ENCODE measurements around the gene ALG8.
A peak's percentile ranks its signal among the peaks of the same experiment; 100 is the strongest.

Gene ALG8

GRCh38 chr11:78158987-78159652 is 19.7 kb upstream of the ALG8 start:
- no peak for DNase-seq (ENCODE audit: low spot score)

- no peak for DNase-seq (ENCODE audit: low spot score)
Measured at GRCh38 chr11:78156127-78156844, 16.9 kb upstream of the ALG8 start.

GRCh38 chr11:78151804-78152203 is 12.4 kb upstream of the ALG8 start:
- no peak for DNase-seq (ENCODE audit: low spot score)

- DNase-seq (ENCODE audit: low spot score): no peak
Measured at GRCh38 chr11:78150754-78151153, 11.3 kb upstream of the ALG8 start.

- no peak for DNase-seq (ENCODE audit: low spot score)
Measured at GRCh38 chr11:78150346-78150745, 10.9 kb upstream of the ALG8 start.

GRCh38 chr11:78149646-78150045 is 10.2 kb upstream of the ALG8 start:
- no peak for DNase-seq (ENCODE audit: low spot score)

- DNase-seq (ENCODE audit: low spot score): no peak
Measured at GRCh38 chr11:78147807-78148206, 8.4 kb upstream of the ALG8 start.

- DNase-seq (ENCODE audit: low spot score): no peak
Measured at GRCh38 chr11:78145511-78146025, 6.1 kb upstream of the ALG8 start.

- DNase-seq (ENCODE audit: low spot score): no peak
Measured at GRCh38 chr11:78140392-78141077, 1.1 kb upstream of the ALG8 start.

GRCh38 chr11:78138694-78139421 is 568 bp downstream of the ALG8 start:
- peak; percentile 55 for DNase-seq (ENCODE audit: low spot score)

- no peak for DNase-seq (ENCODE audit: low spot score)
Measured at GRCh38 chr11:78138291-78138690, 1.1 kb downstream of the ALG8 start.

GRCh38 chr11:78132475-78132874 is 7.0 kb downstream of the ALG8 start:
- DNase-seq (ENCODE audit: low spot score): no peak

GRCh38 chr11:78131956-78132355 is 7.5 kb downstream of the ALG8 start:
- DNase-seq (ENCODE audit: low spot score): no peak

- no peak for DNase-seq (ENCODE audit: low spot score)
Measured at GRCh38 chr11:78127403-78127802, 12.0 kb downstream of the ALG8 start.

GRCh38 chr11:78112582-78113275 is 26.7 kb downstream of the ALG8 start:
- DNase-seq (ENCODE audit: low spot score): no peak

GRCh38 chr11:78111298-78111697 is 28.1 kb downstream of the ALG8 start:
- no peak for DNase-seq (ENCODE audit: low spot score)

GRCh38 chr11:78110830-78111229 is 28.6 kb downstream of the ALG8 start:
- no peak for DNase-seq (ENCODE audit: low spot score)

GRCh38 chr11:78110351-78110750 is 29.1 kb downstream of the ALG8 start:
- no peak for DNase-seq (ENCODE audit: low spot score)

- DNase-seq (ENCODE audit: low spot score): no peak
Measured at GRCh38 chr11:78109081-78110015, 30.1 kb downstream of the ALG8 start.

GRCh38 chr11:78100676-78101472 is 38.6 kb downstream of the ALG8 start:
- no peak for DNase-seq (ENCODE audit: low spot score)
